ENCODE results near the gene MARF1.
"Not testable (repeated sequence)": the region's sequence is repeated elsewhere in the genome, so short reads cannot be mapped to it uniquely, and the experiment has no call there.

Gene MARF1

GRCh38 chr16:15650698-15651171 is 7.8 kb upstream of the MARF1 start:
- DNase-seq, result no peak

DNA sequence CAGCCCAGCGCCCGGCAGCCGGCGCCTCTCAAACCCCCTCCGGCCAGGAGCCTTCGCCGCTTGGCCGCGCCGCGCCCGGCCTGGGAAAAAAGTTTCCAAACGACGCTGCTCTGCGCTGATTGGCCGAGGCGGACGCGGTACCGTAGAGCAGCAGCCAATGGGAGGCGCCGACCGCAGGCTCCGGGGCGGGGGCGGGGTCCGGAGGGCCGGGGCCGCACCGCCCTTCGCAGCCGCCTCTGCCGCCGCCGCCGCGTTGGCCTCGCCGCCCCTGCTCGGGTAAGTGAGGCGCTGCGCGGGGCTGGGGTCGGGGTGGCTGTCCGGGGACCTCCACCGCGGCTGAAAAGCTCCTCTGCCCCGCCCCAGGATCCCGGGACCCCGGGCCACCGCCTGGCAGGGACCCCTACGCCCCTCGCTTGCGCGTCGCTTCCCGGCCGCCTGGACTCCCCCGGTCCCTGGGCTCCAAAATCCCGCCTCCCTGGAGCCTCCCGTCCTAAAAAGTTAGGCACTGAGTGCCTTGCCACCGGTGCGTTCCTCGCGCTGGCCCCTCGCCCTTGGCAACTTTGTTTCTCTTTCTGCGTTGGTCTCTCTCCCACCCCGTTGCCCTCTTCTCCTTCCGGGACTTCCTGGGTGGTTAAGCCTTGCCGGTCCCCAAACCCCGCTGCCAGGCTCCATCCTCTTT is 7.2 kb upstream of the MARF1 start, which contains the start of gene NDE1:
Gene NDE1, plus strand, starts transcription at position 227 of the 679 bp plus-strand sequence. CDS start 14,534 bp downstream, outside the sequence.
- peak; percentile 76 for DNase-seq

GRCh38 chr16:15649727-15650018 is 6.7 kb upstream of the MARF1 start:
- no peak for DNase-seq

- not testable (repeated sequence) for DNase-seq
These were observed 6.4 kb upstream of the MARF1 start for GRCh38 chr16:15649311-15649710.

- no peak for DNase-seq
These were observed 5.3 kb upstream of the MARF1 start for GRCh38 chr16:15648135-15648730.

DNA sequence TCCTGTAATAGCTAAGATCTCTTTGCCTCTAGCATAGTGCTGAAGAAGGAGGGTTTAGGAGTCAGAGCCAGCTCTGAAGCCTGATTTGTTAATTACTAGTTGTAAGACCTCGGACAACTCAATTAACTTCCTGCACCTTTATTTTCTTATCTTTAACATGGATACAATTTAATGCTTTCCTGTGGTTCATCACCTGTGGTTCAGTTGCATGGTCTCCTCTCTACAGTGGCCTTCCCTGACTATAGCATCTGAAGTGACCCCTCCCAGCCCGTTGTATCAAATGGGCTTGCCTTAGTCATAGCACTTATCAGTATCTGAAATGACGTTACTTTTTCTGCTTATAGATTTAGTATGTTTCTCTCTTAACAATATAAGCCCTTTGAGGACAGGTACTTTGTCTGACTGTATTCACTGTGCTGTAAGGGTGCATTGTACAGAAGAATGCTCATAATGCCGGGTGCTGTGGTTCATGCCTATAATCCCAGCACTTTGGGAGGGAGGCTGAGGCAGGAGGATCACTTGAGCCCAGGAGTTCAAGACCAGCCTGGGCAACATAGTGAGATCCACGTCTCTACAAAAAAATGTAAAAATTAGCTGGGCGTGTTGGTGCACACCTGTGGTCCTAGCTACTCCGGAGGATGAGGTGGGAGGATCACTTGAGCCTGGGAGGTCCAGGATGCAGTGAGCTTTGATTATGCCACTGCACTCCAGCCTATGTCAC is 4.5 kb upstream of the MARF1 start:
- no peak for DNase-seq

- DNase-seq, result not testable (repeated sequence)
These were observed 3.8 kb upstream of the MARF1 start for GRCh38 chr16:15646557-15647293.

DNA sequence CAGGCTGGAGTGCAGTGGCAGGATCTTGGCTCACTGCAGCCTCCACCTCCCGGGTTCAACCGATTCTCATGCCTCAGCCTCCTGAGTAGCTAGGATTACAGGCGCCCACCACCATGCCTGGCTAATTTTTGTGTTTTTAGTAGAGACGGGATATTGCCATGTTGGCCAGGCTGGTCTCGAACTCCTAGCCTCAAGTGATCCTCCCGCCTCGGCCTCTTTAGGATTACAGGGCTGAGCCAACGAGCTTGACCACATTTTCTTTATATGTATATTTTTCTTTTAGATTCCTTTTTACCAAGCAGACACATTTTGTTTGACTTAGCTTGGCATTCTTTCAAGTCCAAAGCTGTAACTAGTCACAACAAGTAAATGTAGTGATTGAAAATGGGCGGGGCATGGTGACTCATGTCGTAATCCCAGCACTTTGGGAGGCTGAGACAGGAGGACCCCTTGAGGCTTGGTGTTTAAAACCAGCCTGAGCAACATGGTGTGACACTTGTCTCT is 2.1 kb upstream of the MARF1 start:
- DNase-seq, result not testable (repeated sequence)

GRCh38 chr16:15644267-15644961 is 1.5 kb upstream of the MARF1 start:
- peak; percentile 87 for DNase-seq

- DNase-seq, result no peak
These were observed 944 bp upstream of the MARF1 start for GRCh38 chr16:15643946-15644250.

- DNase-seq, result peak; percentile 56
These were observed 352 bp downstream of the MARF1 start for GRCh38 chr16:15642557-15643047.

DNA sequence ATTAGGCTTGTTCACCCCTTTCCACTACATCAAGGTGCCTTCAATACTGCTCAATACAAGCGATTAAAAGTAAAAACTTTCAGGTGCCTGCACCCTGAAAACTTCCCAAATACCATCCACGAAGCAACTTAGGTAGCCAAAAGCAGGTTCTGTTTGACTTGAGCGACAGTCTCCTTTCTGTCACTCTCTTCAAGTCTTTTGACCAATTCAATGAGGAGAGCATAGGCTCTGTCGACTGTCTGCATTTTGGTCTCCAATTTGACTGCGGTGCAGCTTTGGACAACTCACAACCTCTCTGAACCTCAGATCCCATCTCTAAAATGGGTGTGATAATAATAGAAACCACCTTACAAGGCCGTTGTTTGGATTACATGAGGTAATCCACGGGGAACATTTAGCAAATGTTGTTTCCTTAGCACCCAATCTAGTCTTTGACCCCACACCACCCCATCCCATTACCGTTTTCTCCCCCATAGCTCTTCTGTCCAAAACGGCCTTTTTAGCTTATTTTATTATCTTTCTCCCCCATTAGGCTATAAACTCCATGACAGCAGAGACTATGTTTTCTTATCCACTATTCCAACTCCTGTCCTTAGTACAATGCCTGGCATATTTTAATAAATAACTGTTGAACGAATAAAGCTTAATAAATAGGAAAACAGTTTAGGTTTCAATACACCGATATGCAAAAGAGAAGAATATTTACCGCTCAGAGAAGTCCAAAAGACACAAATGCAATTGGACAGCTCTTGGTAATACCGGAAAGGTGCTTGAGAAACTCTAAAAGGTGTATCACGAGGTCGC is 999 bp downstream of the MARF1 start:
- DNase-seq, result no peak

GRCh38 chr16:15640966-15641365 is 2.0 kb downstream of the MARF1 start:
- no peak for DNase-seq

DNA sequence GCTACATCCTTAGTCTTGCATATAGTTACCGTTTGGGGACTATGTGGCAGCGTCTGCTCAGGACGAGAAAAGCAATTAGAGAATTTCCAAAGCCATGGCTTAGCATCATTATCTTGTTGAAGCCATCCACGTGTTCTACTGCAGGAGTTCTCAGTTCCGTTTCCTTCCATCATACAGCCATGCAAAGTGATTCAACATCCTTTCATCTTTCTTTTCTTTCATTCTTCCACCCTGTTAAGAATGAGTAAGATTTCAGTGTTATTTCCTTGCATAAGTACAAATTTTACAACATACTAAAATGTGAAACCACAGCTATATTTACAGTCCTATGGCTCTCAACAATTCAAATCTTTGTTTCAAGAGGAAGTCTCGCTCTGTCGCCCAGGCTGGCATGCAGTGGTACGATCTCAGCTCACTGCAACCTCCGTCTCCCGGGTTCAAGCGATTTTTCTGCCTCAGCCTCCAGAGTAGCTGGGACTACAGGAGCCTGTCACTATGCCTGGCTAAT is 3.8 kb downstream of the MARF1 start:
- DNase-seq, result no peak

DNA sequence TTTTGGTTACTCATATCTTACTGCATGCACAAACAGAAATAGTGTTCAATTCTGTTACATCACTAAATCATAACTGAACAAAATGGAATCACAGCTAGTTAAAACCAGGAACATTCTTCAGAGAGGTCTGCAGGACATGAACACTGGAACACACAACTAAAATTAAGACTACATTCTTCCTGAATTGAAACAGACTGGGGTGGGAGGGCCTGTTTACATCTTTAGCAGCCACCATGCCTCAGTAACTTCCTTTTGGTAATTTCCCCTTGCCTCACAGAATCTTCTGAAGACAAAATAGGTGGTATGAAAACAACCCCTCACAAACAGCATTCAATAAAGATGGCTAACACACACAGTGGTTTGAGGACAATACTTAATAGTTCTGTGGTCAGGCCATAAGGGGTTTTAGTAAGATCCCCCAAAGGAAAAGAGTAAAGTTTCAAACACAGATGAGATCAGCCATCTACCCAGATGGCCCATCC is 6.5 kb downstream of the MARF1 start:
- no peak for DNase-seq

- no peak for DNase-seq
These were observed 7.0 kb downstream of the MARF1 start for GRCh38 chr16:15635926-15636325.

GRCh38 chr16:15631730-15632409 is 11.1 kb downstream of the MARF1 start:
- DNase-seq, result no peak

DNA sequence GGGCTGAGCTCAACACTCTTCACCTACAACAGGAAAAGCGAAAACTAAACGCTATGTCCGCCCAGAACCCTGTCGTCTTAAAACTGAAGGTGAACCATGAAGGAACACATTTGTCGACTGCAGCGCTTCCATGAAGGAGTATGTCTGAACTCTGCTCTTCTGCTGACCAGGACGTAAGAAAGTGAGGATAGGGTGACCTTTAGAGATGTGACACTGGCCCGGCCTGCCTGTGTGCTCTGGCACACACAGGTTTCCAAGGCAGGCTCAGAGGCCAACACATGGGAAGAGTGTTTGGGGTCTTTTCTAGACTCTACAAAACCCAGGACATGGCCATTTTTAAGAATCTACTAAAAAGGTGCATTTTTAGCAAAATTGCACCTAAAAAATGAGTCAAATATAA is 21.1 kb downstream of the MARF1 start:
- no peak for DNase-seq

DNA sequence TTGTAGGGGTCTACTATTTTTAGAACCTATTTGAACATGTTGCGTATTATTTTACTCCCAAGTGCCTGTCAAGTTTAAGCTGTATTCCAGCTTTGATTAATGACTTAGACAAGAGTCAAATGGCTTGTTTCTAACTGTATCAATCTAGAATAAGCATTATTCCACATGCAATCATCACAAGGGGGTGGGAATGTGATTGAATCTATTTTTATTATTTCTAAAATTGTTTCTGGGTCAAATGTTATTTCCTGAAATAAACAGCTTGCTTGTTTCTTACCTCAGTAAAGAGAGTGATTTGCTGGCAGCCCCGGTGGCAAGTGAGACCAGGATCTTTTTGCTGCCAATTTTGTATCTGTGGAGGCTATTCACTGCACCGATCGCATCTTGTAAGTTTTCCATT is 21.5 kb downstream of the MARF1 start:
- no peak for DNase-seq

DNA sequence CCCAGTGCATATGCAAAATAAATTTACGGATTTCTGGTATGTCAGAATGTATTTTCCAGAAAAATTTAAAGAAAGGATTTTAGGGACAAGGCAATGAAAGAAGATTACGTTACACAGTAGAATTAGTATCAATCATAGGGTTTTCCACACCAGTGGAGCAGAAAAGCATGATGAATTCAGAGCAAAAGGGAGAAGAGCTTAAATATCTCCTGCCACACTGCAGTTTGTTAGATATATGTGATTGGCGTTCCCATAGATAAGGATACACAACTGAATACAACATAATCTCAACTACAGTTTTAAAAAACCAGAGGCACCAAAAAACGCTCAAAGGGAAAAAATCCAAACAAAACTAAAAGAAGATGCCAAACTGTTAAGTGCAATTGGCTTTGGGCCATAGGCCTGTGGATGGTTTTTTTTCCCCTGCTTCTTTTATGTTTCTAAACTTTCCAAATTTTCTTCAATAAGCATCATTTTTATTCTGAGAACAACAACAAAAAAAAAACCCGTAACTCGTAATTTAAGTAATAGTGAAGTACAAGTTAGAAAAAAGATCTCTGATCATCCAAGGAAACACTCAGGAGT is 22.3 kb downstream of the MARF1 start:
- no peak for DNase-seq
